Breast epithelium (tissue), 3 donors: ENCODE data around the gene FAT2.

Source experiments
- CTCF ChIP-seq, 3 donors: fragments of 450-650 bp; IDR thresholded peaks; one replicate each; pipeline ENCODE4 v1.5.1; 2016 to 2017; ENCODE audit warnings: antibody characterized with exemption in 3 of 3, mild to moderate bottlenecking in 3 of 3, moderate library complexity in 3 of 3
- POLR2A ChIP-seq: fragments of 450-650 bp; IDR thresholded peaks from one replicate; pipeline ENCODE4 v1.6.1; 2016; ENCODE audit warnings: antibody characterized with exemption, mild to moderate bottlenecking, moderate library complexity

GRCh38 chr5:151592855-151593408, 1.8 kb upstream of the FAT2 start:
- no peak for TF ChIP-seq CTCF (IDR thresholded peaks at IDR 0.05)
- TF ChIP-seq POLR2A, result no peak
